Smooth muscle cell (in vitro differentiated cells): ENCODE results near the gene OR1F1. TPM values are rescaled to one million over a fixed set of nuclear protein-coding genes. Genes with fewer than 3 reads are reported as not detected.

Experiments
- DNase-seq: peaks from one replicate; lab custom pipeline; 2025; ENCODE audit not compliant: unreplicated experiment; lab: John Stamatoyannopoulos, UW
- H2AFZ ChIP-seq: fragments of 200-600 bp; sonication (generic); 2 replicates; pipeline ENCODE4 v1.6.0; 2016; ENCODE audit warnings: antibody characterized with exemption, low read depth, mild to moderate bottlenecking
- H3F3A ChIP-seq: fragments of 200-600 bp; sonication (generic); 2 replicates; pipeline ENCODE4 v1.6.0; 2017; ENCODE audit warnings: antibody characterized with exemption, low read depth
- H3K27ac ChIP-seq: fragments of 200-600 bp; sonication (generic); 2 replicates; pipeline ENCODE4 v1.5.1; 2016; ENCODE audit warnings: low read depth, mild to moderate bottlenecking
- H3K27me3 ChIP-seq: fragments of 200-600 bp; sonication (generic); 2 replicates; pipeline ENCODE4 v1.6.1; 2016; ENCODE audit warnings: low read depth, mild to moderate bottlenecking
- H3K36me3 ChIP-seq: fragments of 200-600 bp; sonication (generic); 2 replicates; pipeline ENCODE4 v1.5.1; 2016; ENCODE audit warnings: low read depth
- H3K4me1 ChIP-seq: fragments of 200-600 bp; sonication (generic); 2 replicates; pipeline ENCODE4 v1.5.1; 2016; ENCODE audit warnings: low read depth
- H3K4me2 ChIP-seq: fragments of 200-600 bp; sonication (generic); 2 replicates; pipeline ENCODE4 v1.6.0; 2016; ENCODE audit warnings: mild to moderate bottlenecking
- H3K4me3 ChIP-seq: fragments of 200-600 bp; sonication (generic); 2 replicates; pipeline ENCODE4 v1.5.1; 2016; ENCODE audit warnings: mild to moderate bottlenecking
- H3K79me2 ChIP-seq: fragments of 200-600 bp; sonication (generic); 2 replicates; pipeline ENCODE4 v1.6.0; 2016; ENCODE audit warnings: low read depth, mild to moderate bottlenecking
- H3K9ac ChIP-seq: fragments of 200-600 bp; sonication (generic); 2 replicates; pipeline ENCODE4 v1.6.0; 2016; ENCODE audit warnings: low read depth
- H3K9me3 ChIP-seq: fragments of 200-600 bp; sonication (generic); replicated peaks from 2 replicates; pipeline ENCODE4 v1.5.1; 2016; ENCODE audit warnings: low read depth
- H4K20me1 ChIP-seq: fragments of 200-600 bp; sonication (generic); 2 replicates; pipeline ENCODE4 v1.6.0; 2016; ENCODE audit warnings: low read depth
- CTCF ChIP-seq: fragments of 200-600 bp; sonication (generic); IDR thresholded peaks from 2 replicates; pipeline ENCODE4 v1.5.1; 2017; ENCODE audit warnings: borderline replicate concordance, mild to moderate bottlenecking, antibody characterized with exemption; ENCODE audit not compliant: insufficient read depth, poor library complexity, severe bottlenecking
- WGBS: methylation state at CpG from one replicate; pipeline ENCODE4 v1.1.7; 2016; ENCODE audit warnings: low lambda C conversion rate; 5-methylcytosine and 5-hydroxymethylcytosine counted together
- polyA plus RNA-seq: library from polyadenylated mRNA; unstranded; fragments of >200 nt; fragmentation: Nextera tagmentation; extraction: Ambion mirVana; gene quantifications from 2 replicates; pipeline ENCODE4 v1.2.1, GENCODE V29; 2016
- total RNA-seq: library from RNA; depleted of rRNA; stranded (reverse); fragments of >200 nt; gene quantifications from 2 replicates; pipeline ENCODE4 v1.2.3, GENCODE V29; 2014

OR1F1 gene
- total and polyA plus RNA-seq, 2 experiments from 2014 or later, result not detected

GRCh38 chr16:3170440-3171180 is 17.4 kb upstream of the OR1F1 start:
- Histone ChIP-seq H3K27me3 (peaks cover 76% of the 10 kb centered on the region), H3K27ac (no peak overlapping the region), H3K4me1 (no peaks in the 10 kb centered on the region), H3K79me2 (no peaks in the 10 kb centered on the region), H2AFZ (no peak overlapping the region), H3K4me3 (no peak overlapping the region), H3F3A (no peaks in the 10 kb centered on the region), H3K4me2 (peak overlapping the region; percentile 74), H3K9ac (no peak overlapping the region), H3K9me3 (no peaks in the 10 kb centered on the region), H4K20me1 (no peaks in the 10 kb centered on the region), H3K36me3 (no peaks in the 10 kb centered on the region)
- DNase-seq, result no peak
- TF ChIP-seq CTCF, result no peak
- 10% methylated on average over 52 of the region's 53 CpGs for WGBS

GRCh38 chr16:3171181-3171854 is 16.7 kb upstream of the OR1F1 start:
- H3K4me3 ChIP-seq, result no peak overlapping the region
- H3K9me3 ChIP-seq, result no peaks in the 10 kb centered on the region
- no peak overlapping the region for H2AFZ ChIP-seq
- H4K20me1 ChIP-seq, result no peaks in the 10 kb centered on the region
- H3F3A ChIP-seq, result no peaks in the 10 kb centered on the region
- H3K27me3 ChIP-seq, result peaks cover 83% of the 10 kb centered on the region
- no peak overlapping the region for H3K9ac ChIP-seq
- H3K4me1 ChIP-seq, result no peaks in the 10 kb centered on the region
- no peak overlapping the region for H3K27ac ChIP-seq
- no peak for DNase-seq
- 10% methylated on average over 35 of the region's 35 CpGs for WGBS
- H3K36me3 ChIP-seq, result no peaks in the 10 kb centered on the region
- peak overlapping the region; percentile 74 for H3K4me2 ChIP-seq
- no peak for TF ChIP-seq CTCF
- no peaks in the 10 kb centered on the region for H3K79me2 ChIP-seq

- Histone ChIP-seq H3K27me3 (peaks cover 90% of the 10 kb centered on the region), H2AFZ (no peak overlapping the region)
Measured at GRCh38 chr16:3171855-3172593, 16.0 kb upstream of the OR1F1 start.

More at GRCh38 chr16:3171855-3172593, 16.0 kb upstream of the OR1F1 start:
- Histone ChIP-seq H3K79me2 (no peaks in the 10 kb centered on the region), H3K9me3 (no peaks in the 10 kb centered on the region), H3K4me1 (no peaks in the 10 kb centered on the region), H3K4me2 (peak overlapping the region; percentile 74), H3F3A (no peaks in the 10 kb centered on the region), H3K4me3 (no peak overlapping the region), H3K9ac (no peak overlapping the region), H4K20me1 (no peaks in the 10 kb centered on the region), H3K36me3 (no peaks in the 10 kb centered on the region), H3K27ac (no peak overlapping the region)
- DNase-seq, result no peak
- no peak for TF ChIP-seq CTCF
- 3% methylated on average over 39 of the region's 41 CpGs for WGBS
